HG02623 (cell line): ENCODE data around the gene ZNF354B.
A peak's percentile ranks its signal among the peaks of the same experiment; 100 is the strongest.
"Not testable (repeated sequence)": the region's sequence is repeated elsewhere in the genome, so short reads cannot be mapped to it uniquely, and the experiment has no call there.

Experiments used
- ATAC-seq: cut with Tn5 transposase; IDR thresholded peaks from one replicate; pipeline ENCODE4 v1.9.1; 2021; ENCODE audit warnings: moderate library complexity; ENCODE audit not compliant: unreplicated experiment

The ZNF354B gene

DNA sequence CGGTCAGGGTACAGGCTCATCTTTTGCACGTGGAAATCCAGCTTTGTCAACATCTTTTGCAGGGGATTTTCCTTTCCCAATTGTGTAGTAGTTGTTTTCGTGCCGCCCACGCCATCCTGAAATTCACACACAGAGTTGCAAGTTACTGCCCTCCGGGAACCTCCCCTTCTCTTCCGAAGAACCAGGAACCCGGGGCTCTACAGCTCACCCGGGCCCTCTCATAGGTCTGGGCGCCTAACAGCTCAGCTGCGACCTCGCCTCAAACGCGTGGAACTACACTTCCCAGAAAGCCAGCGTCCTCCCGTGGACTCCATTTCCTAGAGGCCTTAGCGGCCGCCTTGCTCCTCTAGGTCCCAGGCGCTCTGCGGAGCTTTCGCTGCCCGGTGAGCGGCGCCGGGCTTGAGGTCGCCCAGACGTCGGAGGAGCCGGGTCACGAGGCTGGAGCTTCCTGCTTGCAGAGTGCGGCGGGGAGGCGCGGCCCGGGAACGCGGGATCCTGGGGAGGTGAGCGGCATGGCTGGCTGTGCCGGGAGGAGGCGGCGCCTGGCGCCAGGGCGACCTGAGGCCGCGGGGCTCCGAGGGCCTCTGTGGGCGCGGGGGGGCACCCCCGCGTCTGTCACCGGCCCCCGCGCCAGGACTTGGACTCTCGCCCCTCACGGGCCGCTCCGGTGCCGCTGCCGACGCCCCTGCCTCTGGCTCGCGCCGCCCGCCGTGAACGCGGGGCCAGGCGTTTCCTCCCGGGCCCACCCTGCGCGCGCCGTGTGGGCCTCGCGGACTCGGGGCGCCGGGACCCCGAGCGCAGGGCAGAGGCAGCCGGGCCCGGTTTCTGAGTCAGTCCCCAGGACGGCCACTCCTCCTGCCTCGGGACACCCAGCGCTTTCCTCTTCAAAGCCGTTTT is at the start of gene ZNF354B:
ZNF354B (plus strand) TSS at position 329 of the 897 bp plus-strand sequence. CDS start 1,095 bp downstream, outside the sequence.
- ATAC-seq = peak; percentile 97

DNA sequence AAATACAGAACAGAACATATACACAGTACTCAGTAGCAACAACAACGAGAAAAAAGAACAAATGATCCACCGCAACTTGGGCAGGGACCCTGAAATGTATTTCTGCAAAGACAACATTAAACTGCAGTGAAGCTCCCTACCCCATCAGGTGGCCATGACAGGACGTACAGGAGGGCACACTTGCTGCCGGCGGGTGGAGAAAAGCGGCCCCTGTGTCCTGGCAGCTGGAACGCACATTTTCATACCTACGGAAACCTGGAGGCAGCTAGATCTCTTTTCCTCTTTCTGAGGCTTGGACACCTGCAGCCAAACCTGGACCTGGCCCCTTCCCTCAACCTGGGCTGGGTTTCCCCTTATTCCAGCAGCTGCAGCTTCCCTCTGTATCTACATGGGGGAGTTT is 42.2 kb upstream of the ZNF354B start:
- no peak for ATAC-seq

DNA sequence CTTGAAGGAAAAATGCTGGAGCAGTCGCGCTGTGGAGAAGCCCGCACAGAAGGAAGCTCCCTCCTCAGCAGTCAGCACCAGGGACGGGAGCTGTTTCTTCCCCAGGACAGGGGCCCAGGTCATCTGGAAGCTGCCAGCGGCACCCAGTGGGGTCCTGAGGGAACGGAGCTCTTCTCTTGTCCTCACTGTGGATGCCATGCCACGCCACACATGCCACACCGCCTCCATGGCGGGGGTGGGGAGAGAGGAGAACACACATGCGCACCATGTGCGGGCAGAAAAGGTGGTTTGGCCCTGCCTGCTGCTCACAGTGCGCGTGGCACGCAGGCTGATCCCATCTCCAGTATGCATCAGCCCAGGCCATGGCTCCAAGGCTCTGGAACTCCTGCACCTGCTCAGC is 41.7 kb upstream of the ZNF354B start:
- ATAC-seq = no peak

GRCh38 chr5:178820001-178820400 is 39.8 kb upstream of the ZNF354B start:
- ATAC-seq = no peak

- no peak for ATAC-seq
These were observed 34.3 kb upstream of the ZNF354B start for GRCh38 chr5:178825444-178825843.

DNA sequence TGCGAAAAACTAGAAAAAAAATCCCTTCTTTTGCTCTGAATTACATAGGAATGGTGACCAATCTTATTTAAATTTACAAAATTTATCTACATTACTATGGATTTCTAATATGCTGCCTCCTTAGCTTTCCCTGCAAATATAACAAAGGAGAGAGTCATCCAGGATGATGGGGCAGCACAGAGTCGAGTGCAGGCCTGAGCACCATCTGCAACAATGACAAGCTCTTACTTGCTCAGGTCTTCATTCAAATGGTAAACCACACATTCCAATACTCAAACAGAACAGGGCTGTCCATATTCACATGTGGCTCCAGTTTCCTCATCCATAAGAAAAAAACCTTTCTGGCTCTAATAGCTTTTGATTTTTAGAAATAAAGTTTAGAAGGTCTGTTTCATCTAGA is 33.5 kb upstream of the ZNF354B start:
- ATAC-seq = no peak

- no peak for ATAC-seq
These were observed 32.1 kb upstream of the ZNF354B start for GRCh38 chr5:178827636-178828035.

GRCh38 chr5:178831049-178831448 is 28.7 kb upstream of the ZNF354B start:
- ATAC-seq = no peak

DNA sequence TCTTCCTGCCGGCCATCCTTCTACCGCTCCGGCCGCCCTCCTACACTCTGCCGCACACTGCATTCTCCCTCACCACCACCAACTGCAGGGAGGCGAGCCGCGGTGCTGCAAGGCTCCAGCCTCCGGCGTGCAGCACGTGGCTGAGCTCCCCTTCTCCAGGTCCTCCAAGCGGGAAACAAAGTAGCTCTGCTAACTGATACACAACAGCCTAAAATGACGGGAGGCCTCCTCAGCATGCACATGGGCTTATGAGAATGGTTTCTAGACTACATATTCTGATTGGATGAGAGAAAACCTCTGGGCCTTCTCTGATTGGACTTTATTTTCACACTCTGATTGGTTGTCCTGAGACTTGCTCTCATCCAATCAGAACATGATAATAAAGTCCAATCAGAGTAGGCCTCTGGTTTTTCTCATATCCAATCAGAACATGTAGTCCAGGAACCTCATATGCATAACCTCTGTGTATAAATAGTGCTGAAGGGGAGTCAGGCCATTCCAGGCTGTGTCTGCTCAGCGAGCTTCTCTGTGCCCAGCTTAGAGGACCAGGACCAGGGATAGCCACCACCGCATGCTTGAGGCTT is 27.0 kb upstream of the ZNF354B start:
- no peak for ATAC-seq

- no peak for ATAC-seq
These were observed 23.1 kb upstream of the ZNF354B start for GRCh38 chr5:178836628-178837027.

- ATAC-seq = not testable (repeated sequence)
These were observed 20.9 kb upstream of the ZNF354B start for GRCh38 chr5:178838695-178839318.

DNA sequence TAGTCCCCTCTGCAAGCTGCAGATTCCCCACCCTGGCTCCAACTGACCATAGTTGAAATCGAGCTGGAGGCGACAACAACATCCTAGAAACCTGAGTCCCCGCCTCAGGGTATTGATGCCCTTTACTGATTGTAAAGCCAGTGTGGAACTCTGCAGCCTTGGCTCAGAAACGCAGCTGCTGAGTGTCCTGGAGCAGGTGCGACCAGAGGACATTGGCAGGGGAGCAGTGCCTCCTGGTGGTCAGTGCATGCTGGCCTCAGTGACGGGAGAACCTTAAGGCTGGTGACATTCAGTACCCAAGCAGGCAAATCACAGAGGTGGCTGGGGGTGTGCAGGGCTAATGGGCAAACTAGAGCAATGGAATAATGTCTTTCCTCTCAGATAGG is 20.4 kb upstream of the ZNF354B start:
- ATAC-seq = no peak

GRCh38 chr5:178840399-178840798 is 19.4 kb upstream of the ZNF354B start:
- not testable (repeated sequence) for ATAC-seq

DNA sequence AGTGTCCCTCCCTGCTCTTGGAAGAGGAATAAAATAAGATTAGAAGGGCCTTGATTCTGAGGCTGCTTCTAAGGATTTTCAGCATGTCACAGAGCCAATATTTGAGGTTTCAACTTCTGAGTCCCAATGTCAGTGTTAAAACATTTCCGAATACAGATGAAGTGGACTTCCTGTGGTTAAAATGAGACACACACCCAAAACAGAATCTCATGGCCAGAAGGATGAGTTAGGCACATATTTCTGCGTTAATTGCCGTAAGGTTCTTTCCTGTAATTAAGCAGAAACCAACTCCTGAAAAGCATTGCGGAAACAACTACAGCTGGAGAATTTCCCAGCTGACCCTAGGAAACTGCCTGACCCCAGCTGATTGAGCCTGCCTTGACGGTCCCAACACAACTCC is 10.4 kb upstream of the ZNF354B start:
- no peak for ATAC-seq

DNA sequence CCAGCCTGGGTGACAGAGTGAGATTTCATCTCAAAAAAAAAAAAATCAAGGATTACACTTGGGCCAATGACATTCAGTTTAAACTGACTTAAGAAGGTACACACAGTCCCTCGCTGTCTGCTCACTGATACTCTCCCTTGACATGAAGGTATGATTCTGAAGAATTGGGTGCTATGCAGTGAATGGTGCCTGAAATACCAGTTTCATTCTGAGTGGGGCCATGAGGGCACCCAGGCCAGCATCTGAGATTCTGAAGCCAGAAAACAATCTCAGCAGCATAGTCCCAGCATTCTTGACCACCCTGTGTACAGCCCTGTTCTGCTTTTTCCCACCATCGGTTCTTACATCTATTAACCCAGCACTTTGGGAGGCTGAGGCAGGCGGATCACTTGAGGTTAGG is 7.8 kb upstream of the ZNF354B start:
- no peak for ATAC-seq

- ATAC-seq = no peak
These were observed 5.5 kb upstream of the ZNF354B start for GRCh38 chr5:178854284-178854683.

DNA sequence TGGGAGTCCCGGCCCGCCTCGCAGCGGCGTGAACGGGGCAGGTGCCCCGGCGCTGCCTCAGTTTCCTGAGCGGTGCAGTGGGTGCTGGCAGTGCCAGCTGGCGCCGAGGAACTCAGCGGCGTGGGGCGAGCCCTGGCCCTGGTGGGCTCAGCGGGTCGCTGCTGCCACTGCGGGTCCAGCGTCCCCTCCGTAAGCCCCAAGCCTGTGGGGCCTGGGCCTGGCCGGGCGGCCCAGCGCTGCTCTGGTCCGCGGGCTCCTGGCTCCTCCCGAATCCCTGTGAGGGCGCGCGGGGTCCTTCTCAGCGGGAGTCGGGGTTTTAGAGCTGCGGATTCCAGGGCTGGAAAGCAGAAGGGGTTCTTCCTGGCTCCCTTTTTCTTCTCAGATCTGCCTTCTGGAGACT is 862 bp downstream of the ZNF354B start:
- ATAC-seq = not testable (repeated sequence)

DNA sequence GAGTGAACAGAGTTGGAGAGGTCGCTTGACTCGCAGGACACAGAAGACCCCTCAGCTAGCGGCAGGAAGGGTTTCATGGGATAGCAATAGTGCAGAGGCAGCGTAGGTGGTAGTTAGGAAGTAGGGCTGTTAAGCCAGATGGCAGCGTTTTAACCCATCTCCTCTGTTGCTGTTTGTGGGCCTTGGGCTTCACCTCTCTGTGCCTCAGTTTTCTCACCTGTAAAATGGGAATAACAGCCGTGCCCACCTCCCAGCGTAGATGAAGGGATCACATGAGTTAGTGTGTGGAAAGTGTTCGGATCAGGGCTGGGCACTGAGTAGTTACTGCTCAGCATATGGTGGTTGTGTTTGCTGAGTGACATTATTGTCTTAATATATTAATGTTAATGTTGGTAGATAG is 1.9 kb downstream of the ZNF354B start:
- ATAC-seq = no peak

GRCh38 chr5:178866946-178867345 is 7.2 kb downstream of the ZNF354B start:
- no peak for ATAC-seq

- no peak for ATAC-seq
These were observed 9.8 kb downstream of the ZNF354B start for GRCh38 chr5:178869577-178869976.

DNA sequence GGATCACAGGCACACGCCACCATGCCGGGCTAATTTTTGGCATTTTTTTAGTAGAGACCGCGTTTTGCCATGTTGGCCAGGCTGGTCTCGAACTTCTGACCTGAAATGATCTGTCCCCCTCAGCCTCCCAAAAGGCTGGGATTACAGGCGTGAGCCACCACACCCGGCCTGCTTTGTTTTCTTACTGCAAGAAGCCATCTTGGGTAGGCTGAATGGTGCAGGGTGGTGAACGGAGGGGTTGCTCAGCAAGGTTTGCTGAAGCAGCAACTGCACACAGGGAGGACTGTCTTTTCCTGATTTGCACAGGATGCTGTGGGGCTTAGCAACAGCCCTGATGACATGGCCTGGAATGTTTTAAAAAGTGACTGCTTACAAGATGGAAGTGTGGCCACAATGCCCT is 10.7 kb downstream of the ZNF354B start:
- no peak for ATAC-seq

GRCh38 chr5:178872302-178872701 is 12.5 kb downstream of the ZNF354B start:
- ATAC-seq = no peak
